NCI-H1694 treated with DMSO at 0.1 percent for 48 hours (cell line): ENCODE data around the gene GATA1.

Source experiments
- DNase-seq: peaks from one replicate; lab custom pipeline; 2025; lab: John Stamatoyannopoulos, UW

Gene GATA1

DNA sequence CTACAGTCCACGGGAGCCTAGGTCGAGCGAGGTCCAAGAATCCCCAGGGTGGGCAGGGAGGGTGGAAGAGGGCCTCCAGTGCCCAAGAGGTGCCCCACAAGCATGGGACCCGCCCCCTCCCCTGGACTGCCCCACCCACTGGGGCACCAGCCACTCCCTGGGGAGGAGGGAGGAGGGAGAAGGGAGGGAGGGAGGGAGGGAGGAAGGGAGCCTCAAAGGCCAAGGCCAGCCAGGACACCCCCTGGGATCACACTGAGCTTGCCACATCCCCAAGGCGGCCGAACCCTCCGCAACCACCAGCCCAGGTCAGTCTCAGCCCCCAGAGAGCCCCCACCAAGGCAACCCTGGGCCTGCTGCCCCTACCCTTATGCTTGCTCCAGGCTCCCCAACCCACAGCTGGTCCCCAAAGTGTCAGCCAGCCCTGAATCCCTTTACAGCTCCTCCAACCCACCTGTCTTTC lies at the start of gene GATA1:
Gene GATA1 (plus strand): TSS at position 250 of the 460 bp plus-strand sequence. CDS start 4,520 bp downstream, outside the sequence.
- DNase-seq, result no peak

GRCh38 chrX:48736878-48737212 lies 49.5 kb upstream of the GATA1 start:
- DNase-seq, result no peak

GRCh38 chrX:48737213-48737938 lies 49.0 kb upstream of the GATA1 start:
- peak; percentile 97 for DNase-seq

DNA sequence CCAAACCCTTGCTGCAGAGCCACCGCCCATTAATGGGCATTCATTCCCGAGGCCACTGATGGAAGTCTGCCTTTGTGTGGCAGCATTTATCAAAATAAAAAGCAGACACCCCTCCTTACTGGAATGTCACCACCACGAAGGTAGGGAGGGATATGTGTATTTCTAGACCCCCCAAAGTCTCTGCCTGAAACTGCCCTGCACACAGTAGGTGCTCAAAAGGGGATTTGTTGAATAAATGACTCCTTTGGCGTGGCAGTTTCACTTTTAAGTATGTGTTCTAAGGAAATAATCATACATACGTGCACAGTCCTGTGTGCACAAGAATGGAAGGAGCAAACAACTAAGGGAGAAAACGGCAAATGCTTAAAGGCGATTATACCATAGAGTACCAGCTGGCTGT lies 48.5 kb upstream of the GATA1 start:
- DNase-seq, result no peak

GRCh38 chrX:48741834-48742233 lies 44.6 kb upstream of the GATA1 start:
- no peak for DNase-seq

DNA sequence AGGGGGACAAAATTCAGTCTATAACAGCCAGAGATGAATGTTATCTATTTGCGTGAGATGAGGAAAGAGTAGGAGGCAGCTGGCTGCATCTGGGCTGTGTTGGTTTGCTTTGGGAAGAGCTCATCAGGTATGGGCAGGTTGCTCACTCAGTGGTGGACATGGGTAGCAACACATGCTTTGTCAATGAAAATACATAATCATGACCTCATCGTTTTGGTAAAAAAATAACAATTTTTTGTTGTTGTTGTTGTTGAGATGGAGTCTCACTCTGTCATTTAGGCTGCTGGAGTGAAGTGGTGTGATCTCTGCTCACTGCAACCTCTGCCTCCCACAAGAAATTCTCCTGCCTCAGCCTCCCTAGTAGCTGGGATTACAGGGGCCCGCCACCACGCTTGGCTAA lies 41.2 kb upstream of the GATA1 start:
- no peak for DNase-seq

DNA sequence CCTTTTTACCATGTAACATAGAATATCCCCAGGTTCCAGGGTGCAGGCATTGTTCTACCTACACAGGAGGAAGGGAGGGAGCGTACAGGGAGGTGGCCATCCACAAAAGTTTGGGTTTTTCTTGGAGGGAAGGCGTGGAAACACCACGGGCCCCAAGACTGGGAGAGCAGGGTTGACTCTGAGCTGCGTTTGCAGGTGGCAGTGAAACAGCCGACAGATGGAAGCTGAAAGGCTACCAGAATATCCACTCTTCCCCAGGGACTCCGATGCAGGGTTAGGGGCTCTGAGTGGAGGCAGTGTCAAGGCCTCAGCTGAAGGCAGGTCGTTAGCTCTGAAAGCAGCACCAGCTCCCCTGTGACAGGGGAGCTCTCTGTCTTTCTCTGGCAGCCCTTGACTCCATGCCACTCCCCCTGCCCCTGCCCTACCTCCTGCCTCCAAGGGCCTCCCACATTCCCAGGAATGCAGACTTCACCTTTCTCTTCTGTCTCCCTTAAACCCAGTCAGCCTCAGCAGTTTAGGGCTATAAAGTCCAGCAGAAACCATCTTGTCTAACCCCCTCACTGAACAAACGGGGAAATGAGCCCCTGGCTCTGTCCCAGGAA lies 38.9 kb upstream of the GATA1 start:
- DNase-seq, result no peak

GRCh38 chrX:48749182-48749581 lies 37.2 kb upstream of the GATA1 start:
- no peak for DNase-seq

- no peak for DNase-seq
Measured at GRCh38 chrX:48751343-48751742, 35.0 kb upstream of the GATA1 start.

DNA sequence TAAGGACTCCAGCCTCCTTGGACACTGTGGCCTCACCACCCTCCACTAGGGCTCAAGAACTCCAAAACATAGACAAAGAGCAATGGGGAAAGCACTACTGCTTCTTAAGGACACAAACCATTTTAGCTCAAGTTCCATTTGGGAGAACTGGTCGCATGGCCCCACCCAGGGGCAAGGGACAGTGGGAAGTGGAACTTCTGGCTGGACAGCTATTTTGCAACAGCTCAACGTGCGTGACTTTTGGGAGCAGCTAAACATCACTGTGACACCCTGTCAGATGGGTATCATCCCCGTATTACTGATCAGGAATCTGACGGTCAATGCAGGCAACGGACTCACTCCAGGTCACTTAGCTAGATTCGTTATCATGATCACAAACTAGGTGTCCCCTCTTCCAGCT lies 33.9 kb upstream of the GATA1 start:
- DNase-seq, result no peak

- DNase-seq, result no peak
Measured at GRCh38 chrX:48753708-48754228, 32.6 kb upstream of the GATA1 start.

- no peak for DNase-seq
Measured at GRCh38 chrX:48754238-48754637, 32.2 kb upstream of the GATA1 start.

DNA sequence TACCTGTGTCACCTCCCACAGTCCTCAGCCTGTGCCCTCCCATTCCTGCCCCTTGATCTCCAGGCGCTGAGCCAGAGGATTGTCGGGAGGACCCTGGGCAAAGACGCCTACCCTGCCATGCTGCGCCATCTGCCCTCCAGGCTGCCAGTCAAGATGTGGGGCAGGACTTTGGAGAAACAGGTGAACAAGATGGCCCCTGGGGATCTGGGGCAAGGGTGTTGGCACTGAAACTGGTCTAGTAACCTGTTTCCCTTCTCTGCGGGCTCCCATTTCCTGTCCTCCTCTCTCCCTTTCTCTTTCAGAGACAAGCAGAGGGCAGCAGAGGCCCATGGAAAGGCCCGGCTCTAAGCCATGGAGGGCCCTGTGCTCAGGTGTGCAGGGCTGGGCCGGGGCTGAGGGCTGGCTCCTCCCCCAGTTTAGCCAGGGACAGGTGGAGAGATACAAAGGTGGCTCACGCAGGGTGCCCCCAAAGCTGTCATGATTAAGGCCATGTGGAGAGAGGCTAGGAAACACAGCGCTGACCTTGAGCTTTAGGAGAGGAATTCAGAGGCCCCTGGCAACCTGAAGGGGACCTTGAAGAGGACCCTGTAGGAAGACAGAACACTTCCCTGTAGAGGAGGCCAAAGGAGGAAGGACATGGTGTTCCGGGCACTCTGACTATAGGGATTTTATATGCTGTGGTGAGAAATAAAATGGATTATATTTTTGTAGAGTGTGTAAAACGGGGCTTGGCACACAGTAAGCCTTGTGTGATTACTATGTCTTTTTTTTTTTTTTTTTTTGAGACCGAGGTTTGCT lies 24.5 kb upstream of the GATA1 start, which contains the start of gene GLOD5:
Gene GLOD5 (plus strand): TSS at position 74 of the 798 bp plus-strand sequence. CDS start 44 bp downstream, at position 118.
- DNase-seq, result no peak

GRCh38 chrX:48769230-48769629 lies 17.2 kb upstream of the GATA1 start:
- no peak for DNase-seq

GRCh38 chrX:48770296-48770695 lies 16.1 kb upstream of the GATA1 start:
- DNase-seq, result no peak

DNA sequence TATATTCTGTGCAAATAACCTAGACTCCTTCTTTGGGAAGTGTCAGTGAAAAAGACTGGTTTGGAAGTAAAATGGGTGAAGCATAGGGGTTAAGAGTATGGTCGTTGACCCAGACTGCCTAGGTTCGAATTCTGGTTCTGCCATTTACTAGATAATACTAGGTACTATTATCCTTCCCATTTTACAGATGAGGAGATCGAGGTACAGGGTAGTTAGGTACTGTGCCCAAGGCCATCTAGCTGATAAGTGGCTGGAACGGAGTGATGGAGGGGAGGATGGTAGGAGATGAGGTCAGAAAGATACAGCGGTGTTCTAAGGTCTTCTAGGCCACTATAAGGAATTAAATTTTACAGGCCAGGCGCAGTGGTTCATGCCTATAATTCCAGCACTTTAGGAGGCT lies 13.8 kb upstream of the GATA1 start:
- DNase-seq, result no peak

DNA sequence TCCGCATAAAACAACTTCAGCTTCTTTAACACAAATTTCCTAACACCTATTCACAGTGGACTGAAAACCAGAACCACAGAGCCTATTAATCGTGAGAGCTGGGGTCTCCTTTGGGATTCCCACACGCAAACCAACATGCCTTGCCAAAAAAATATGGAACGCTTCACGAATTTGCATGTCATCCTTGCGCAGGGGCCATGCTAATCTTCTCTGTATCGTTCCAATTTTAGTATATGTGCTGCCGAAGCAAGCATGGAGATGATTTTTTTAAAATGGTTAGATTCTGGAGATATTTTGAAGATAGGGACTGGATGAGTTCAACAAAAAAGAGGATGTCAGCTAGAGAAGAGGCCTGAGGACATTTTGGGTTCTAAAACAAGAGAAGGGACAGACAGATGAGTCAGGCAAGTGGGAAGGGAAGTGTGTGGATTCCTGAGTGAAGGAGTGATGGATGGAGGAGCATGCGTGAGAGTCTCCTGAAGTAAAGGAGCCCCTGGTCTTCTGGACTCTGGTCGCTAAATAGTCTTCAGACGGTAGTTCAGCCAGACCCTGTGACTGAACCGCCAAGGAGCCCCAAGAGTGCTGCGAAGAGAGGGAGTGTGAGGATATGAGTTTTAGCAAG lies 9.5 kb upstream of the GATA1 start:
- no peak for DNase-seq

GRCh38 chrX:48779399-48779798 lies 7.0 kb upstream of the GATA1 start:
- DNase-seq, result no peak

- no peak for DNase-seq
Measured at GRCh38 chrX:48781705-48782104, 4.7 kb upstream of the GATA1 start.

DNA sequence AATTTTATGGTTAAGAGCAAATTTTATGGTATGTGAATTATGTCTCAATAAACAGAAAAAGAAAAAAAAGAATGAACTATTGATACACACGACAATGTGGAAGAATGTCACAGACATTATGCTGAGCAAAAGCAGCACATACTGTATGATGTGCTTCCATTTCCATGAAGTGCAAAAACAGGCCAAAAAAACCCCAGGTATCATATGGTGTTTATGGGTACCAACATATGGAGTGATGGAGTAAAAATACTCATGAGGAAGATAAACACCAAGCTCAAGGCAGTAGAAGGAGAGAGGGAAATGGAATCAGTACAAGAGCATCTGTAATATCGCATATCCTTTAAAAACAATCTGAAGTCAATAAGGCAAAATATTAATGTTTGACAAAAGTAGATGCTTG lies 4.2 kb upstream of the GATA1 start:
- no peak for DNase-seq

GRCh38 chrX:48782795-48783194 lies 3.6 kb upstream of the GATA1 start:
- DNase-seq, result no peak

DNA sequence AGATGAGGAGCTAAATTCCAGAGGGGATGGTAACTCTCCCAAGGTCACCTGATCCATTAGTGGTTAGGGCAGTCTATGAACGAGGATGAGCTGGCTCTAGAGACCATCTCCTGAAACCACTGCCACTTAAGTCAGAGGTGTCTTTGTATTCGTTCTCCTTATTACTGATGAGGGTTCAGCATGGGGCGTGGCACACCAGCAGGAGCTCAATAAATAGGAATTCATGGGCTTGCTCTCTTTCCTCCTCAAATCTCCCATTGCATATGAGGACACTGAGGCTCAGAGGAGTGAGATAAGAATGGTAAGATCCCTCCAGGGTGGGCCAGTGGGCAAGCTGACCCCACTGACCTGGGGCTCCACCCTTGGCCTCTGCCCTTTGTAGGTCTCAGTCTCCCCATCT lies 1.7 kb upstream of the GATA1 start:
- DNase-seq, result no peak
